Measurements from ENCODE around the gene ANK3.

Gene ANK3

GRCh38 chr10:60175441-60175971 is 214.2 kb downstream of the ANK3 start:
- DNase-seq (ENCODE audit: low spot score): no peak

- DNase-seq (ENCODE audit: low spot score): no peak
Observed at GRCh38 chr10:60172363-60172990, 217.2 kb downstream of the ANK3 start.

- no peak for DNase-seq (ENCODE audit: low spot score)
Observed at GRCh38 chr10:60171436-60172013, 218.2 kb downstream of the ANK3 start.

- no peak for DNase-seq (ENCODE audit: low spot score)
Observed at GRCh38 chr10:60170250-60170649, 219.4 kb downstream of the ANK3 start.

GRCh38 chr10:60169111-60169510 is 220.6 kb downstream of the ANK3 start:
- DNase-seq (ENCODE audit: low spot score): no peak

- DNase-seq (ENCODE audit: low spot score): no peak
Observed at GRCh38 chr10:60167050-60167449, 222.6 kb downstream of the ANK3 start.

- no peak for DNase-seq (ENCODE audit: low spot score)
Observed at GRCh38 chr10:60163786-60164185, 225.9 kb downstream of the ANK3 start.

- DNase-seq (ENCODE audit: low spot score): no peak
Observed at GRCh38 chr10:60162631-60163030, 227.0 kb downstream of the ANK3 start.

- DNase-seq (ENCODE audit: low spot score): no peak
Observed at GRCh38 chr10:60155943-60156683, 233.6 kb downstream of the ANK3 start.

- DNase-seq (ENCODE audit: low spot score): no peak
Observed at GRCh38 chr10:60155099-60155877, 234.4 kb downstream of the ANK3 start.

- no peak for DNase-seq (ENCODE audit: low spot score)
Observed at GRCh38 chr10:60149003-60149402, 240.7 kb downstream of the ANK3 start.

- no peak for DNase-seq (ENCODE audit: low spot score)
Observed at GRCh38 chr10:60148266-60148840, 241.3 kb downstream of the ANK3 start.

GRCh38 chr10:60147576-60148265 is 242.0 kb downstream of the ANK3 start:
- no peak for DNase-seq (ENCODE audit: low spot score)

- DNase-seq (ENCODE audit: low spot score): no peak
Observed at GRCh38 chr10:60147025-60147424, 242.7 kb downstream of the ANK3 start.

- DNase-seq (ENCODE audit: low spot score): no peak
Observed at GRCh38 chr10:60144099-60144498, 245.6 kb downstream of the ANK3 start.

GRCh38 chr10:60142736-60143135 is 246.9 kb downstream of the ANK3 start:
- no peak for DNase-seq (ENCODE audit: low spot score)

- no peak for DNase-seq (ENCODE audit: low spot score)
Observed at GRCh38 chr10:60141896-60142559, 247.6 kb downstream of the ANK3 start.

GRCh38 chr10:60140651-60141632 is 248.7 kb downstream of the ANK3 start:
- DNase-seq (ENCODE audit: low spot score): no peak

- peak; percentile 6 for DNase-seq (ENCODE audit: low spot score)
Observed at GRCh38 chr10:60139798-60140566, 249.7 kb downstream of the ANK3 start.

Data from activated CD4-positive, alpha-beta T cell treated with anti-CD3 and anti-CD28 coated beads, Interleukin-2, Interleukin-4, amounts not matched to agents 100 ng/mL and 50 ng/mL, durations not matched to agents 16 hours and 8 hours (primary cell).